Esophagus muscularis mucosa (tissue), 4 donors: ENCODE results near the gene PITPNM1. TPM values are rescaled to one million over a fixed set of nuclear protein-coding genes. Genes with fewer than 3 reads are reported as not detected.
"Not testable (repeated sequence)": the region's sequence is repeated elsewhere in the genome, so short reads cannot be mapped to it uniquely, and the experiment has no call there.

Experiments
- DNase-seq: peaks from one replicate; pipeline ENCODE4 v3.0.0-alpha.2; 2017; ENCODE audit errors: extremely low spot score
- H3K27ac ChIP-seq, 4 donors: fragments of 200-600 bp; sonication (generic); replicated peaks in 1 of 4; 1 replicate in 3 of 4; 2 replicates in 1 of 4; pipeline ENCODE4 v1.5.1; 2016 to 2019; ENCODE audit warnings: mild to moderate bottlenecking in 1 of 4
- H3K27me3 ChIP-seq, 4 donors: fragments of 200-600 bp; sonication (generic); one replicate each; pipeline versions ENCODE4 v1.5.1 to v1.6.0; 2016 to 2019
- H3K36me3 ChIP-seq, 4 donors: fragments of 200-600 bp; sonication (generic); one replicate each; pipeline ENCODE4 v1.5.1; 2016 to 2019
- H3K4me1 ChIP-seq, 4 donors: fragments of 200-600 bp; sonication (generic); one replicate each; pipeline ENCODE4 v1.5.1; 2016 to 2019
- H3K4me3 ChIP-seq, 4 donors: fragments of 200-600 bp; sonication (generic); 1 replicate in 2 of 4; 2 replicates in 2 of 4; pipeline ENCODE4 v1.5.1; 2016 to 2019; ENCODE audit warnings: mild to moderate bottlenecking in 4 of 4, moderate library complexity in 1 of 4
- H3K9me3 ChIP-seq, 4 donors: fragments of 200-600 bp; sonication (generic); 1 replicate in 3 of 4; 2 replicates in 1 of 4; pipeline ENCODE4 v1.5.1; 2016 to 2019
- EP300 ChIP-seq: sonication (generic); formaldehyde crosslinking; IDR thresholded peaks from one replicate; pipeline ENCODE4 v1.6.1; 2017; ENCODE audit warnings: antibody characterized with exemption
- POLR2A ChIP-seq: fragments of 450-650 bp; IDR thresholded peaks from one replicate; pipeline ENCODE4 v1.6.1; 2017; ENCODE audit warnings: antibody characterized with exemption, moderate library complexity, mild to moderate bottlenecking, low read depth
- POLR2AphosphoS5 ChIP-seq, 2 donors: sonication (generic); formaldehyde crosslinking; IDR thresholded peaks; one replicate each; pipeline ENCODE4 v1.6.1; 2017; ENCODE audit warnings: antibody characterized with exemption in 2 of 2
- WGBS: methylation state at CpG from one replicate; pipeline ENCODE4 v1.1.5; 2018; 5-methylcytosine and 5-hydroxymethylcytosine counted together
- intact Hi-C: fragments of 100-400 bp; cut with DNase I; formaldehyde crosslinking; loops from one replicate; pipeline ENCODE4 v1.15.1; 2023
- total RNA-seq, 4 donors: library from RNA; depleted of rRNA; stranded (reverse); fragments of >200 nt; gene quantifications; one replicate each; pipeline versions ENCODE4 v1.1.0 to v1.2.1, GENCODE V29; 2016
- TF ChIP-seq, protein P1 (sequence below), 3 experiments: fragments of 200-600 bp in 2 of 3; fragments of 450-650 bp in 1 of 3; sonication (generic) in 2 of 3; IDR thresholded peaks; one replicate each; pipeline ENCODE4 v1.5.1; 2017 to 2019; ENCODE audit warnings: antibody characterized with exemption in 3 of 3, mild to moderate bottlenecking in 2 of 3, moderate library complexity in 1 of 3

The PITPNM1 gene
- total RNA-seq, 4 donors from 2014 or later, result 11.6 to 23.6 (median 15.3) TPM

- H3K4me1 ChIP-seq, result no peaks in the 10 kb centered on the region
- WGBS, result 80% methylated on average over 10 of the region's 10 CpGs
- no peak overlapping the region for H3K27ac ChIP-seq
- H3K36me3 ChIP-seq, result no peaks in the 10 kb centered on the region
- no peak overlapping the region for H3K4me3 ChIP-seq
- no peak for DNase-seq
- no peak for TF ChIP-seq EP300
- no peak for TF ChIP-seq POLR2A
- TF ChIP-seq, protein P1, sequence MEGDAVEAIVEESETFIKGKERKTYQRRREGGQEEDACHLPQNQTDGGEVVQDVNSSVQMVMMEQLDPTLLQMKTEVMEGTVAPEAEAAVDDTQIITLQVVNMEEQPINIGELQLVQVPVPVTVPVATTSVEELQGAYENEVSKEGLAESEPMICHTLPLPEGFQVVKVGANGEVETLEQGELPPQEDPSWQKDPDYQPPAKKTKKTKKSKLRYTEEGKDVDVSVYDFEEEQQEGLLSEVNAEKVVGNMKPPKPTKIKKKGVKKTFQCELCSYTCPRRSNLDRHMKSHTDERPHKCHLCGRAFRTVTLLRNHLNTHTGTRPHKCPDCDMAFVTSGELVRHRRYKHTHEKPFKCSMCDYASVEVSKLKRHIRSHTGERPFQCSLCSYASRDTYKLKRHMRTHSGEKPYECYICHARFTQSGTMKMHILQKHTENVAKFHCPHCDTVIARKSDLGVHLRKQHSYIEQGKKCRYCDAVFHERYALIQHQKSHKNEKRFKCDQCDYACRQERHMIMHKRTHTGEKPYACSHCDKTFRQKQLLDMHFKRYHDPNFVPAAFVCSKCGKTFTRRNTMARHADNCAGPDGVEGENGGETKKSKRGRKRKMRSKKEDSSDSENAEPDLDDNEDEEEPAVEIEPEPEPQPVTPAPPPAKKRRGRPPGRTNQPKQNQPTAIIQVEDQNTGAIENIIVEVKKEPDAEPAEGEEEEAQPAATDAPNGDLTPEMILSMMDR (IDR thresholded peaks at IDR 0.05), result no peak
- TF ChIP-seq POLR2AphosphoS5 (IDR thresholded peaks at IDR 0.05), result no peak
- H3K9me3 ChIP-seq, result no peaks in the 10 kb centered on the region
- peaks cover 0 to 17% (median 0%) of the 10 kb centered on the region in 4 donors for H3K27me3 ChIP-seq
- intact Hi-C loops, result no loop called here
Measured at GRCh38 chr11:67517784-67518552, 12.8 kb upstream of the PITPNM1 start.

DNA sequence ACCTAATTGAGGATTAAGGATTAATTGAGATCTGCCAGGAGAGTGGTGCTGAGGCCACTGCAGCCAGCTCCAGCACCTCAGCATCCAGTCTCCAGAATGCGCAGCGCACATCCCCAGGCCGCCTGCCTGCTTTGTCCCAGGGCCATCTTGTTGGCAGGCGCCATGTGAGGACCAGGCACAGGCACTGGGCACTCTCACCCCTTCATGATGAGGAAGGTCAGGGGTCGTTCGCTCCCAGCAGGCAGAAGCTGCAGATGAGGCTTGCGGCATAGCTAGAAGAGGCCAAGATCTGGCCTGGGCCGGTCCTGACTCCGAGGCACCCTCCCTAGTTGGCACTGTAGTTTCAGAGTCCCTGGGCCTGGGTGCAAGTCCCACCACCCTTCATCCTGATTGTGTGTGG, 11.6 kb upstream of the PITPNM1 start:
- 88% methylated on average over 3 of the region's 9 CpGs for WGBS
- no peak for TF ChIP-seq EP300
- TF ChIP-seq POLR2AphosphoS5 (IDR thresholded peaks at IDR 0.05), result no peak
- TF ChIP-seq, protein P1 (IDR thresholded peaks at IDR 0.05), result no peak
- no peak for TF ChIP-seq POLR2A

DNA sequence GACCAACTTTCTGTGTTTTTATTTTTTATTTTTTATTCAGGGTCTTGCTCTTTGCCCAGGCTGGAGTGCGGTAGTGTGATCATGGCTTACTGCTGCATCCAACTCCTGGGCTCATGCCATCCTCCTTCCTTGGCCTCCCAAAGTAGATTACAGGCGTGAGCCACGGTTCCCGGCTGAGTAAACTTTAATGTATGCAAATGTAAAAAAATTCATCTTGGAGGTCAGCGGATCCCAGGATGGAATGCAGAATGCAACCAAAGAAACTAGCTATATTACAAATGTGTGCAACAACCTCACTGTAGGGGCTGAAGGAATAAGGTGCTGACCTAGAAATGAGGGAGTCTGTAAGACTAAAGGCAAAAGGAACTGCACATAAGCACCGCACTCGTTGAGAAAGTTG, 9.0 kb upstream of the PITPNM1 start:
- no peak for DNase-seq
- WGBS, result 80% methylated on average over 7 of the region's 7 CpGs
- peaks cover 0 to 26% (median 0%) of the 10 kb centered on the region in 4 donors for H3K27me3 ChIP-seq
- no peaks in the 10 kb centered on the region for H3K9me3 ChIP-seq
- no peaks in the 10 kb centered on the region for H3K36me3 ChIP-seq
- H3K27ac ChIP-seq, result no peak overlapping the region
- intact Hi-C loops, result no loop called here
- no peak overlapping the region for H3K4me3 ChIP-seq
- H3K4me1 ChIP-seq, result peaks cover 0 to 2% (median 2%) of the 10 kb centered on the region in 4 donors
- TF ChIP-seq POLR2AphosphoS5 (IDR thresholded peaks at IDR 0.05) (no peak), POLR2A (no peak), EP300 (no peak)
- TF ChIP-seq, protein P1 (IDR thresholded peaks at IDR 0.05), result no peak

More for the DNA sequence above, 11.6 kb upstream of the PITPNM1 start:
- H3K4me3 ChIP-seq, result no peak overlapping the region
- no peak overlapping the region for H3K27ac ChIP-seq
- no peak for DNase-seq
- no peaks in the 10 kb centered on the region for H3K4me1 ChIP-seq
- no peaks in the 10 kb centered on the region for H3K36me3 ChIP-seq
- intact Hi-C loops, result no loop called here
- no peaks in the 10 kb centered on the region for H3K9me3 ChIP-seq
- H3K27me3 ChIP-seq, result peaks cover 0 to 22% (median 0%) of the 10 kb centered on the region in 4 donors

GRCh38 chr11:67511558-67511957, 6.4 kb upstream of the PITPNM1 start:
- DNase-seq, H3K36me3 ChIP-seq, H3K27ac ChIP-seq, H3K9me3 ChIP-seq, H3K4me3 ChIP-seq, intact Hi-C loops: not testable (repeated sequence)
- Histone ChIP-seq H3K27me3 (peaks cover 0 to 26% (median 0%) of the 10 kb centered on the region in 4 donors), H3K4me1 (peaks cover 11 to 22% (median 20%) of the 10 kb centered on the region in 4 donors)
- WGBS, result 89% methylated on average over 4 of the region's 4 CpGs

- WGBS, result 49% methylated on average over 3 of the region's 3 CpGs
- peaks cover 24 to 37% (median 36%) of the 10 kb centered on the region in 4 donors for H3K4me1 ChIP-seq
- H3K27me3 ChIP-seq, result peaks cover 0 to 30% (median 0%) of the 10 kb centered on the region in 4 donors
- no peaks in the 10 kb centered on the region for H3K9me3 ChIP-seq
- no peak for DNase-seq
- intact Hi-C loops, result no loop called here
- TF ChIP-seq POLR2A (no peak), POLR2AphosphoS5 (IDR thresholded peaks at IDR 0.05) (no peak), EP300 (no peak)
- TF ChIP-seq, protein P1 (IDR thresholded peaks at IDR 0.05), result no peak
- no peak overlapping the region for H3K4me3 ChIP-seq
- peaks cover 0 to 10% (median 9%) of the 10 kb centered on the region in 4 donors for H3K36me3 ChIP-seq
- H3K27ac ChIP-seq, result no peak overlapping the region
Measured at GRCh38 chr11:67510023-67510345, 4.8 kb upstream of the PITPNM1 start.
